GM12874 (cell line): ENCODE results near the gene MYO5C.

Experiments
- TF ChIP-seq, protein P1 (sequence below): IDR thresholded peaks from 2 replicates; pipeline ENCODE4 v1.5.1; 2011; ENCODE audit warnings: low read depth, mild to moderate bottlenecking, control low read depth, low read length, moderate library complexity; ENCODE audit not compliant: insufficient read depth

The MYO5C gene

DNA sequence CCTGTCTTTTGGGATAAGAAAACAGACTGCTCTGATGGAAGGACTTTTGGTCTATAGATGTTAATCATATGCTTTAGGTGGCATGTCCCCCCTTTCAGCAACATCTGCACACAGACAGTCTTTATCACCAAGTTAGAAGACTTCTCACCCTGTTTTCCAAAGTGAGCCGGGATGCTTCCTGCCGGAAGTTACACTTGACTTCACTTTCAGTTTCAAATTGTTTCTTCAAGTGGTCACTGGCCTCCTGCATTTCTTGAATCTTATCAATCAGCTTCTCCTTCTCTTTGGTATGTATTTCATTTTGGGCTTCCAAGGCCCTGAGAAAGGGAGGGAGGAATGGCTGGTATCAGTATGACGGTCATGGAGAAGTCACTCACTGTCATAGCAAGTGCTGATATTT, 77.2 kb downstream of the MYO5C start:
- TF ChIP-seq, protein P1, sequence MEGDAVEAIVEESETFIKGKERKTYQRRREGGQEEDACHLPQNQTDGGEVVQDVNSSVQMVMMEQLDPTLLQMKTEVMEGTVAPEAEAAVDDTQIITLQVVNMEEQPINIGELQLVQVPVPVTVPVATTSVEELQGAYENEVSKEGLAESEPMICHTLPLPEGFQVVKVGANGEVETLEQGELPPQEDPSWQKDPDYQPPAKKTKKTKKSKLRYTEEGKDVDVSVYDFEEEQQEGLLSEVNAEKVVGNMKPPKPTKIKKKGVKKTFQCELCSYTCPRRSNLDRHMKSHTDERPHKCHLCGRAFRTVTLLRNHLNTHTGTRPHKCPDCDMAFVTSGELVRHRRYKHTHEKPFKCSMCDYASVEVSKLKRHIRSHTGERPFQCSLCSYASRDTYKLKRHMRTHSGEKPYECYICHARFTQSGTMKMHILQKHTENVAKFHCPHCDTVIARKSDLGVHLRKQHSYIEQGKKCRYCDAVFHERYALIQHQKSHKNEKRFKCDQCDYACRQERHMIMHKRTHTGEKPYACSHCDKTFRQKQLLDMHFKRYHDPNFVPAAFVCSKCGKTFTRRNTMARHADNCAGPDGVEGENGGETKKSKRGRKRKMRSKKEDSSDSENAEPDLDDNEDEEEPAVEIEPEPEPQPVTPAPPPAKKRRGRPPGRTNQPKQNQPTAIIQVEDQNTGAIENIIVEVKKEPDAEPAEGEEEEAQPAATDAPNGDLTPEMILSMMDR: no peak

DNA sequence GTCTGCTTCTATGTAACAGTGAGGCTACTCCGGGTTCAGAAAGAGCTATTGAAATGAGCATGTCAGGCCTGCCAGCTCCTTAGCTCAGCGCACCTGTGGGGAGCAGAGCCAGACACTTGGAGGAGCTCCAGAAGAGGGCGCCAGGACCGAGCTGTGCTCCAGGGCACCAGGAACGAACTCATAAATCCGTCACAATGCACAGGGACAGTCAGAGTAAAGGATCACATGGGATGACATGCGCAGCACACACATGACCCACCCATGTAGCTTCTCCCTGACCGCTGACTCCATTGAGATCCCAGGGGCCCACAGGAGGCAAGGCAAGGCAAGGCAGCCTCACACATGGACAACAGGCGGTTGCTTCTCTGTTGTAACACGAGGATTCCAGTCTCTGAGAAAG, 78.4 kb downstream of the MYO5C start:
- TF ChIP-seq, protein P1: peak; percentile 62

DNA sequence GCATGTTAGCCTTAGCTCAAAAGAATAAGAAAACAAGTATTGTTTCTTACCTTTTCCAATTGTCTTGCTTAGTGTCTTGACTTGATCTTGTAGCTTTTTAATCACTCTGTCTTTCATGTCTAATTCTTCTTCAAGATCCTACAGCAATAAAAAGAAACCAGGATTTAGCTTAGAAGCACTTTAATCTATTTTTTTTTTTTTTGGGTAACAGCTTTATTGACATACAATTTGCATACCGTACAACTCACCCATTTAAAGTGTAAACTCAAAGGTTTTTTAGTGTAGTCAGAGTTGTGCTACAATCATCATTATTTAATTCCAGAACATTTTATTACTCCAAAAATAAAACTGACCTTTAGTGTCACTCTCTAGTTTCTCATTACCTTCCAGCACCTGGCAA, 81.1 kb downstream of the MYO5C start:
- TF ChIP-seq, protein P1: no peak

DNA sequence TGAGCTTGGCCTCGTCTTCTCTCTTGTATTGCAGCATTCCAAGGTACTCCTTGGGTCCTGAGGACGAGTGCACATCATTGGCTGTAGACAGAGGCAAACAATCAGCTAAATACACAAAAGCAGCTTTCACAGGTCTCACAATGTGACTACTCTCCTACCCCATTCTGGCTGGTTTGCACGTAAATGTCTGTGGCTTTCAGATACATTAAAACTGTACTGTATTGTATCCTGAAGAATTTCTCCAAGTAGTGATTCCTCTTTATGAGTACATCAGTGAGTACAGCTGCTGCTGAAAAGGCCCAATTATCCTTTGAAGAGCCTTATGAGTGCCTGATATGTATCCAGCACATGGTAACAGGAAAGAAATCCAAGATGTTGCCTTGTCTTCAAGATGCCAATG, 82.4 kb downstream of the MYO5C start:
- TF ChIP-seq, protein P1: no peak

DNA sequence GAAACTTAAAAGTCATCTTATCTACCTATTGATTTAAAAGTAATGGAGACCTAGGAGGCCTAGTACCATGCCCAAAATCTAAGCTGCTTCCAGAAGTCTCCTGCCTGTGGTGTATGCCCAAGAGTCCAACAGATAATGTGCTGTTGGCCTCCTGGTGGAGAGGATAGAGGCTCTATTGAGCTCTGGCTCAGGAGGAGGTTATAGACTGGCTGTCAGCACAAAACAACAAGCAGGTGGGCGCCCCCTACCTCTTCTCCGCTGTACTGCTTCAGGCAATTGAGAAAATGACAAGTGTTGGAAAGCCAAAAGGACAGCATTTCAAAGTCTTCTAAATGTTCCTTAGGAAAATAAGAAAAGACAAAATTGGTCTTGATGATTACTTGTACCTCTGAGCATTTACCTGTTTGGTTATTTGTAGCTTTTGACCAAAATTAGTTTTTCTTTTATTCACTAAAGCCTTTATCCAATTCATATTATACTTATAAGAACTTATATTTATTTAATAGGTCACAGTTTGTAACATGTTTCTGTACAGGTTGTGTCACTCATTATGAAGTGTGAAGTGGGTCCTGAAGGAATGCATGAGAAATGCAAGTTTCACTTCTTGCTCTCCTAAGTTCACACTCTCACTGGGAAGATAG, 87.2 kb downstream of the MYO5C start:
- TF ChIP-seq, protein P1: peak; percentile 80

DNA sequence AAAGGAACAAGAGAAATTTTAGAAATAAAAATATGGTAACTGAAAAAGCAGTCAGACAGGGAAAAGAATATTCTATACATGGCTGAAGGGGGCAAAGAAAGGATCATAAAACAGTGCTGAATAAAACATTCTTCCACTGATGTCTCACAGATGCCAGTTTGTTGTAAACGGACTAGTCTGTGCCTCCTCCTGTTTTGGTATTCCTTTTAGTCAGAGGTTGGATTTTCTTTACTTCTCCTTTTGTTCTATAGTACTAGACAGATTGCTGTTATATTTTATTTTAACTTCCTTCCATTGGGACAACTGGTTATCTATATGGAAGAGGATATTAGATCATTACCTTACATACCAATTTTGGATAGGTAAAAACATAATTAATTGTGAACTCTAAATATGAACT, 88.4 kb downstream of the MYO5C start:
- TF ChIP-seq, protein P1: no peak

DNA sequence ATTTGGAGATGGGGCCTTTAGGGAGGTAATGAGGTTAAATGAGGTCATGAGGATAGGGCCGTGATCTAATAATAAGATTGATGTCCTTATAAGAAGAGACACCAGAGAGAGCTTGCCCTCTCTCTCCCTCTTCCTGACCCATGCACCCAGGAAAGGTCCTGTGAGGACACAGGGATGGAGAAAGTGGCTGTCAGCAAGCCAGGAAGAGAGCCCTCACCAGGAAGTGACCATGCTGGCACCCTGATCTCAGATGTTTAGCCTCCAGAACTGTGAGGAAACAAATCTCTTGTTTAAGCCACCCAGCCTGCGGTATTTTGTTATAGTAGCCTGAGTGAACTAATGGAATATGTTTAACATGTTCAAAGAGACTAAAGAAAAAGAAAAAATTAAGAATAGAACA, 89.2 kb downstream of the MYO5C start:
- TF ChIP-seq, protein P1: no peak
